Measurements from ENCODE around the gene DDX28. TPM values are rescaled to one million over a fixed set of nuclear protein-coding genes. Genes with fewer than 3 reads are reported as not detected.

DDX28 gene
- total RNA-seq, 2 experiments from 2014 or later = 16.6 to 17.3 TPM

- no peak for DNase-seq
- ATAC-seq = no peak
These were observed 42.8 kb upstream of the DDX28 start for GRCh38 chr16:68065716-68066305.

GRCh38 chr16:68064791-68065365 lies 41.8 kb upstream of the DDX28 start:
- H3K4me3 Mint-ChIP-seq = no peak overlapping the region
- peaks cover 59% of the 10 kb centered on the region for H3K4me1 Mint-ChIP-seq (ENCODE audit: low read depth)
- peak; percentile 73 for ATAC-seq

More at GRCh38 chr16:68065716-68066305, 42.8 kb upstream of the DDX28 start:
- H3K9me3 Mint-ChIP-seq = no peaks in the 10 kb centered on the region
- ChIA-PET CTCF (interaction anchor here (0.9 to 4.0 kb wide), 11 partner anchors 10 to 169 kb away, joined by 3 to 38 read pairs (median 4); partner anchors contain the start of genes DDX28, DPEP2, DUS2 and NFATC3), POLR2A (interaction anchor here (0.7 to 1.6 kb wide), 4 partner anchors 10 to 119 kb away, joined by 4 to 5 read pairs (median 4); no protein-coding TSS in a partner anchor)
- TF ChIP-seq, protein P1, sequence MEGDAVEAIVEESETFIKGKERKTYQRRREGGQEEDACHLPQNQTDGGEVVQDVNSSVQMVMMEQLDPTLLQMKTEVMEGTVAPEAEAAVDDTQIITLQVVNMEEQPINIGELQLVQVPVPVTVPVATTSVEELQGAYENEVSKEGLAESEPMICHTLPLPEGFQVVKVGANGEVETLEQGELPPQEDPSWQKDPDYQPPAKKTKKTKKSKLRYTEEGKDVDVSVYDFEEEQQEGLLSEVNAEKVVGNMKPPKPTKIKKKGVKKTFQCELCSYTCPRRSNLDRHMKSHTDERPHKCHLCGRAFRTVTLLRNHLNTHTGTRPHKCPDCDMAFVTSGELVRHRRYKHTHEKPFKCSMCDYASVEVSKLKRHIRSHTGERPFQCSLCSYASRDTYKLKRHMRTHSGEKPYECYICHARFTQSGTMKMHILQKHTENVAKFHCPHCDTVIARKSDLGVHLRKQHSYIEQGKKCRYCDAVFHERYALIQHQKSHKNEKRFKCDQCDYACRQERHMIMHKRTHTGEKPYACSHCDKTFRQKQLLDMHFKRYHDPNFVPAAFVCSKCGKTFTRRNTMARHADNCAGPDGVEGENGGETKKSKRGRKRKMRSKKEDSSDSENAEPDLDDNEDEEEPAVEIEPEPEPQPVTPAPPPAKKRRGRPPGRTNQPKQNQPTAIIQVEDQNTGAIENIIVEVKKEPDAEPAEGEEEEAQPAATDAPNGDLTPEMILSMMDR (IDR thresholded peaks at IDR 0.05) = no peak
- H3K4me1 Mint-ChIP-seq (ENCODE audit: low read depth) = peaks cover 63% of the 10 kb centered on the region
- no peak overlapping the region for H3K4me3 Mint-ChIP-seq
- H3K36me3 Mint-ChIP-seq (ENCODE audit: low read depth) = peaks cover 53% of the 10 kb centered on the region
- H3K27me3 Mint-ChIP-seq = no peaks in the 10 kb centered on the region
- intact Hi-C loops (cut with micrococcal nuclease) = no loop called here
- H3K27ac Mint-ChIP-seq = peak overlapping the region; percentile 49

DNA sequence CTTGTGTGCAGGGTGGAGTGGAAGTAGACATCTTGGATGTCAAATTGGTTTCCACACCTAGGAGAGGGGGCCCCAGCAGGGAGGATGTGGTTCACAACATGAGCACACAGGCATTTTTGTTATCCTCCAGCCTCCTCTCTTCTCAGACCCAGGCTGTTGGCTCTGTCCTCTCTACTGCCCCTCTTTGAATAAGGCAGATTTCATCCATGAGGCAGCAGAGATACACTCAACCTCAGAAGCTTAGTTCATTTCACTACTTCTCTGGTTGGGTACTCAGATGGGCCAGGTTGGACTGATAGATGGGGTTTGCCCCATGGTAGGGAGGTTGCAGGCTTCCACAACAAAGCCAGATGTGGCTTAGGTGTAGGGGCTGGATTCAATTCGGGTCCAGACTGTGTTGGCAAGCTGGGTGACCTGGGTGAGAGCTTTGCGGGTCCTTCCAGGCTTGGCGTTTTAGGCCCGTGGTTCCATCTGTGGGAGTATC lies 39.9 kb upstream of the DDX28 start:
- Mint-ChIP-seq H3K36me3 (ENCODE audit: low read depth) (peaks cover 50% of the 10 kb centered on the region), H3K27ac (peak overlapping the region; percentile 85), H3K4me1 (ENCODE audit: low read depth) (peaks cover 60% of the 10 kb centered on the region), H3K9me3 (no peaks in the 10 kb centered on the region), H3K4me3 (peak overlapping the region; percentile 3), H3K27me3 (no peaks in the 10 kb centered on the region)
- ATAC-seq (peak; percentile 83), DNase-seq (peak; percentile 84)
- CTCF ChIA-PET = interaction anchor here (0.8 to 1.4 kb wide), 5 partner anchors 11 to 221 kb away, joined by 3 to 7 read pairs (median 4); partner anchors contain the start of gene NFATC3
- POLR2A ChIA-PET = interaction anchor here (0.7 to 1.9 kb wide), 4 partner anchors 11 to 128 kb away, joined by 3 to 10 read pairs (median 6); partner anchors contain the start of genes DDX28 and DUS2
- TF ChIP-seq, protein P1 (IDR thresholded peaks at IDR 0.05) = no peak
- intact Hi-C loops (cut with micrococcal nuclease) = no loop called here

More at GRCh38 chr16:68064791-68065365, 41.8 kb upstream of the DDX28 start:
- peak; percentile 85 for DNase-seq
- TF ChIP-seq, protein P1 (IDR thresholded peaks at IDR 0.05) = peak; percentile 90
- Mint-ChIP-seq H3K9me3 (no peaks in the 10 kb centered on the region), H3K36me3 (ENCODE audit: low read depth) (peaks cover 50% of the 10 kb centered on the region), H3K27ac (peak overlapping the region; percentile 79), H3K27me3 (no peaks in the 10 kb centered on the region)
- POLR2A ChIA-PET = interaction anchor here (1.1 to 1.6 kb wide), 4 partner anchors 11 to 129 kb away, joined by 4 to 5 read pairs (median 4); no protein-coding TSS in a partner anchor
- CTCF ChIA-PET = interaction anchor here (0.9 to 4.0 kb wide), 15 partner anchors 11 to 168 kb away, joined by 3 to 38 read pairs (median 4); partner anchors contain the start of genes DDX28, DPEP2, DUS2 and NFATC3
- intact Hi-C loops (cut with micrococcal nuclease) = no loop called here

DNA sequence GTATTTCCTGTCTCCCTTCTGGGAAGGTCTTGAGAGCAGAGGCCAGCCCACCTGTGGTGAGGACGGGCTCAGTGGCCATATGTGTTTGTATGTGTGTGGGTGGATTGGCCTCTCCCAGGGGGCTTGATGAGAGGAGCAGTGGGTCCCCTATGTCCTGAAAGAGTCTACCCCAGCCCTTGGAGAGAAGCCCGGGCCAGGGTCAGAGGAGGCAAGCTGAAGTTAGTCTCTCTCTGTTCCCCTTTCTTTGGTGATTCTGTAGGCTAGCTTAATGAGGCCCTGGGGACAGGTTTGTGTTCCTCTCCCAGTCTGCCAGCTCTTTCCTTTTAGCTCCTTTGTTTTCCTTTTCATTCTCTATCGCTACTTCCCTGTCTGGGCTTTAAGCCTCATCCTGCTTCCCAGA lies 38.4 kb upstream of the DDX28 start:
- H3K27ac Mint-ChIP-seq = peak overlapping the region; percentile 70
- no peak for DNase-seq
- H3K9me3 Mint-ChIP-seq = no peaks in the 10 kb centered on the region
- POLR2A ChIA-PET = interaction anchor here (1.1 to 1.5 kb wide), 4 partner anchors 8 to 77 kb away, joined by 3 to 5 read pairs (median 4); no protein-coding TSS in a partner anchor
- ATAC-seq = no peak
- TF ChIP-seq, protein P1 (IDR thresholded peaks at IDR 0.05) = no peak
- peaks cover 53% of the 10 kb centered on the region for H3K4me1 Mint-ChIP-seq (ENCODE audit: low read depth)
- CTCF ChIA-PET = interaction anchor here (1.3 to 1.7 kb wide), 3 partner anchors 14 to 167 kb away, joined by 3 to 4 read pairs (median 4); no protein-coding TSS in a partner anchor
- intact Hi-C loops (cut with micrococcal nuclease) = no loop called here
- no peaks in the 10 kb centered on the region for H3K27me3 Mint-ChIP-seq
- peaks cover 52% of the 10 kb centered on the region for H3K36me3 Mint-ChIP-seq (ENCODE audit: low read depth)
- no peak overlapping the region for H3K4me3 Mint-ChIP-seq
